GM18526 (cell line): Measurements from ENCODE around the gene RAB11FIP3.

Experiments used
- POLR2A ChIP-seq: IDR thresholded peaks from 3 replicates; pipeline ENCODE4 v1.6.1; 2011; ENCODE audit not compliant: insufficient read length; ENCODE audit errors: extremely low read depth

The RAB11FIP3 gene

DNA sequence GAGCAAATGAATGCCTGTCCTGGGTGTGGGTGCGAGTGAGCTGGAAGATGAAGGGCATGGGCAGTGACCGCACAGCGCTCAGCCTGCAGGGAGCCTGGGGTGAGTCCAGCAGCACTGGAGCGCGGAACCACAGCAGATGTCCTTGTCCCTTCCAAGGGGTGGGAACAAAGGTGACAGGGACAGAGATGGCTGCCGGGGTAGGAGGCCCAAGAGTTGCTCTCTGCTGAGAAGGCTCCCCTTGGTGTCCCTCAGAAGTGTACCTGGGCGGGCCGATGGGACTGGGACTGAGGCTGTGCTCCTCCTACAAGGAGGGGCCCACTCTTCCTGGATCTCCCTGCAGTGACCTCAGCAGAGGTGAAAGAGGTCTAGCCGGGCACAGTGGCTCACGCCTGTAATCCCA is 36.1 kb upstream of the RAB11FIP3 start:
- TF ChIP-seq POLR2A: no peak

DNA sequence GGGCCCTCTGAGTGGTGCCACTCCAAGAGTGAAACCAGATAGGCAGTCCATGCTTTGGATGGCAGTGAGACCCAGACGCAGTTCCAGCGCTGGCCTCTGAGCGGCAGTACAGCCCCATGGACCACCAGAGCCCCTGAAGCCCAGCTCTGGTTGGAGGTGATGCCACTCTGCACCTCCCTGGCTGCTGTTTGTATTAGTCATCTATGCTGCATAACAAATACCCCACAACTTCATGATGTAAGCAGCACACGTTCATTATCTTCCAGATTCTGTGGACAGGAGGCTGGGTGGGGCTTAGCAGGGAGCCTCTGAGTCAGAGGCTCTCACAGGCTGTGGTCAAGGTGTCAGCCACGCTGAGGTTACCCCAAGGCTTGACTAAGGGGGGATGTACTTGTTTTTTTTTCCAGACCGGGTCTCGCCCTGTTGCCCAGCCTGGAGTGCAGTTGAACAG is 33.5 kb upstream of the RAB11FIP3 start:
- no peak for TF ChIP-seq POLR2A

GRCh38 chr16:392450-393030 is 32.9 kb upstream of the RAB11FIP3 start:
- TF ChIP-seq POLR2A: no peak

DNA sequence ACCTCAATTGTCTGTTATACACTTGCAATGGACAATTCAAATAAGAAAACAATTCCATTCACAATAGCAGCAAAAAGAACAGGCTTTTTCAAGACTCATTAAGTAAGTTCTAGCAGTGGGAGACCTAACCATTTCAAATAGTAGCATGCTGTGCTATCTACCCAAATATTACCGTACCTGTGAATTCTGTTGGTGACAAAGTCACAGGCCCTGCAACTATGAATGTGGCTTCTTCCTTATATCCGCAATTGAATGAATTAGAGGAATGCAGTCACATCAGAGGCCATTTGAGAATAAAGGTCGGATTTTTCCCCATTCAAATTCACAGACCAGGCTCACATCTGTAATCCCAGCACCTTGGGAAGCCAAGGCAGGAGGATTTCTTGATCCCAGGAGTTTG is 29.2 kb upstream of the RAB11FIP3 start:
- no peak for TF ChIP-seq POLR2A

GRCh38 chr16:396605-397004 is 28.8 kb upstream of the RAB11FIP3 start:
- no peak for TF ChIP-seq POLR2A

DNA sequence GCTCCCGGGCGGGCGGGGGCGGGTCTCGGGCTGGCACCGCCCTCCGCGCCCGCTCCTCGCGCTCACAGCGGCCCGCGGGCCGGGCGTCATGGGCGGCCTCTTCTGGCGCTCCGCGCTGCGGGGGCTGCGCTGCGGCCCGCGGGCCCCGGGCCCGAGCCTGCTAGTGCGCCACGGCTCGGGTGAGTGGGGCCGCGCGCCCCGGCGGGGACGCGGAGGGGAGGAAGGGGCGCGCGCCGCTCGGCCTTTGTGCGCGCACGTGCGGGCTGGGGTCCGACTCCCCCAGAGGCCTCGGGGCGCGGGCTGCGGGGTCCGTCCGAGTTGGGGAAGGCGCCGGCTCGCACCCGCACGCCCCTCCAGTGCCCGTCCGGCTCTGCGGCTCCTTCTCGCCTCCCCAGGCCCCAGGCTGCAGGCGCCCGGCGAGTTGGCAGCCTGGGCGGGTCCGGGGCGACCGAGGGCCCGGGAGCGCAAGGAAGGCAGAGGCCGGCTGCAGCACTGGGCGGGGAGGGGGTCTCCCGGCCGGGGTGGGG is 28.3 kb upstream of the RAB11FIP3 start, which contains the start of gene NME4:
Gene NME4, plus strand, starts transcription at position 65 of the 527 bp plus-strand sequence. Its CDS starts 24 bp downstream, at position 89.
- TF ChIP-seq POLR2A: peak; percentile 38

DNA sequence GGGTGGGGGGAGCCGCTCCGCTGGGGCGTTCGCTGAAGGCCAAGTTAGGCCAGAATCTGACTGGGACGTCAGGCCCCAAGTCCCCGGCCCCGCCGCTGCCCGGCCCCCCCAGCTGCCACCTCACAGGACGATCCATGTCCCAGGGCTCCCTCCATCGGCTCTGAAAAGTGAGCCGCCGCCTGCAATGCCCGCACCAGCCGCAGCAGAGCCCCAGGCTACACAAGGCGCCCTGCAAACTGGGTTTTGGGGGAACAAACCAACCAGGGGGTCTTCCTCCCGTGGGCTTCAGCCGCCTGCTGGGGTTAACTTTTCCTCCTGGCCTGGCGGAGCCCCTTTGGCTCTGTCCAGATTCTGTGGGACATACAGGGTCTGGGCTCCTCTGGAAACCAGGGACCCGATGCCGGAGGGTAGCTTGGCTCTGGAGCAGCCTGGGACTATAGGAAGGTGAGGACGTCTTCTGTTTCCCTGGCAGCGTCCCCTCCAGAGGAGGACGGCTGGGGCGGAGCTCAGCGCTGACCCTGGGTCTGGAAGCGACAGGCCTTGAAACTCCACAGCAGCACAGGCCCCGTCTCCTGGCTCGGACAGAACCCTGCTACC is 27.6 kb upstream of the RAB11FIP3 start:
- TF ChIP-seq POLR2A: no peak

DNA sequence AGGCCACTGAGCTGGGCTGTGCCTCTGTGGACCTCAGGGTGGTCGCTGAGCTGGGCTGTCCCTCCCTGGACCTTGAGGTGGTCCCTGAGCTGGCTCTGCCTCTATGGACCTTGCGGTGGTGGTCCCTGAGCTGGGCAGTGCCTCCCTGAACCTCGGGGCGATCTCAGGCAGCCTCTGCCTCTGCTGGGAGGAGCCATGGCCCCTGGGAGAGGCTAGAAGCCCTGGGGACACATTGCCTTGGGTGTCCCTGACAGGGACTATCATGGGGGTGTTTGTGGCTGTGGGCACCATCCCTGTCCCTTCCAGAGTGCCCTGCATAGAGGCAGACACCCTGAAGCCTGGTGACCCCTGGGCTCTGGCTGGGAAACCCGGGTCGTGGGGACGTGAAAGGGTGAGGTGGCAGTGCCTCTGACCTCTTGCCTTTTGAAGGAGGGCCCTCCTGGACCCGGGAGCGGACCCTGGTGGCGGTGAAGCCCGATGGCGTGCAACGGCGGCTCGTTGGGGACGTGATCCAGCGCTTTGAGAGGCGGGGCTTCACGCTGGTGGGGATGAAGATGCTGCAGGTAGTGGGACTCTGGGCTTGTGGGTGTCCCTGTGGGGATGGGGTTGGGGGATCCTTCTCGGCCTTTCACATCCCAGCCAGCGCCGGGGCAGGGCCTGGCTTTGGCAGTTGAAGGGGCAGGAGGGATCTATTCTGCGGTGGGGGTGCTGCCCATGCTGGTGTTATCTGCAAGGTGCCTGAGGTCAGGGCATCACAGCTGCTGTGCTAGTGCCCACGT is 26.7 kb upstream of the RAB11FIP3 start:
- TF ChIP-seq POLR2A: no peak

DNA sequence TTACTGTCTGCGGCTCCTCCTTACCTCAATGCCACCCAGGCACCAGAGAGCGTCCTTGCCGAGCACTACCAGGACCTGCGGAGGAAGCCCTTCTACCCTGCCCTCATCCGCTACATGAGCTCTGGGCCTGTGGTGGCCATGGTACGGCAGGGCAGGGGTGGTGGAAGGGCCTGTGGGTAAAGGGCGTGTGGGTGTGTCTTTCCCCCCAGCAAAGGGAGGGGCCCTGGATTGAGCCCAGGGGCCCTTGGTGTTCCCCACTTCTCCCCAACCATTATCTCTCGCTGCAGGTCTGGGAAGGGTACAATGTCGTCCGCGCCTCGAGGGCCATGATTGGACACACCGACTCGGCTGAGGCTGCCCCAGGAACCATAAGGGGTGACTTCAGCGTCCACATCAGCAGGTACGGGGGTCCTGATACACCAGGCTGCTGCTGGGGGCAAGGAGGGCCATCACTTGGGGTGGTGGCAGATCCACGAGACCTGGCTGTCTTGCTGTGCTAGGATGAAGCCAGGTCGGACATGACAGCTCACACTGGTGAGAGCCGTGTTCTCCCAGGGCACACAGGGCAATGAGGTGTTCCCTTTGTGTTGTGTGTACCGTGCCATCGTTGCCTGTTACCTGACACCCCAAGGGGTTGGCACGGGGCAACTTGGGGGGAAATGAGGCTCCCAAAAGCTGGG is 26.0 kb upstream of the RAB11FIP3 start:
- TF ChIP-seq POLR2A: no peak

GRCh38 chr16:400061-400591 is 25.3 kb upstream of the RAB11FIP3 start:
- no peak for TF ChIP-seq POLR2A

GRCh38 chr16:401468-402348 is 23.7 kb upstream of the RAB11FIP3 start, which contains the start of gene DECR2:
Gene DECR2 (plus strand): TSS chr16:401885. CDS start chr16:401964, 79 bp downstream.
- TF ChIP-seq POLR2A: peak; percentile 80

DNA sequence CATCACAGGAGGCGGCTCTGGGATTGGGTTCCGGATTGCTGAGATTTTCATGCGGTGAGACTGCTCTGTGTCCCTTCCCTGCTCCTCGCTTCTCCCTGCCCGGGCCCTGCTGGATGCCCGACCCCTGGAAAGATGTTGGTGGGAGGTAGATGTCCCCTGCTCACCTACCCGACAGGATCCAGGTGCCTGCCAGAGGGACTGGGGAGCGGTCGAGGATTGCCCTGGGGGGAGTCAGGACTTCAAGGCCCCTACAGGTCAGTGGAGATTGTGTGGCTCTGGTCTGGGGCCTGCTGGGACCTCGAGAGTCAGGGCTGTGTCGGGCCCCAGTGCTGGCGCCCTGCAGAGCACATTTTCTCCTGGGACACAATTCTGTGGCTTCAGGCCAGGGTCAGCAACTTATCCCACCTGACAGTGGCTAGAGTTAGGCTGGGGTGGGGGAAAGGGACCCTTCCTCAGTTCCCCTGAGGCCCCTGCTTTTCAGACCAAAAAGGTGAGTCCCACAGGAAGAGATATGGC is 20.4 kb upstream of the RAB11FIP3 start:
- no peak for TF ChIP-seq POLR2A

- TF ChIP-seq POLR2A: no peak
Observed at GRCh38 chr16:405548-406506, 19.6 kb upstream of the RAB11FIP3 start.
